GM23338 (cell line): ENCODE results near the gene CHD2. TPM values are rescaled to one million over a fixed set of nuclear protein-coding genes. Genes with fewer than 3 reads are reported as not detected.

Experiments used
- ATAC-seq: fragments of 200-7000 bp; cut with Tn5 transposase; 3 replicates; pipeline ENCODE4 v1.9.1; 2020
- DNase-seq: peaks from one replicate; pipeline ENCODE4 v3.0.0-alpha.2; 2015; ENCODE audit warnings: low spot score
- H2AFZ ChIP-seq: fragments of 200-600 bp; sonication (generic); 2 replicates; pipeline ENCODE4 v1.8.0; 2016; ENCODE audit warnings: antibody characterized with exemption, mild to moderate bottlenecking, moderate library complexity
- H3F3A ChIP-seq: fragments of 200-600 bp; sonication (generic); replicated peaks from 2 replicates; pipeline ENCODE4 v1.8.0; 2017; ENCODE audit warnings: antibody characterized with exemption, mixed run types, low read depth
- H3K27ac ChIP-seq: fragments of 200-600 bp; sonication (generic); 2 replicates; pipeline ENCODE4 v1.6.1; 2016; ENCODE audit warnings: low read depth
- H3K27me3 ChIP-seq: fragments of 200-600 bp; sonication (generic); 2 replicates; pipeline ENCODE4 v1.8.0; 2016; ENCODE audit warnings: mild to moderate bottlenecking, mixed run types, moderate library complexity; ENCODE audit not compliant: insufficient read depth
- H3K36me3 ChIP-seq: fragments of 200-600 bp; sonication (generic); 2 replicates; pipeline ENCODE4 v1.8.0; 2016; ENCODE audit warnings: mild to moderate bottlenecking; ENCODE audit not compliant: insufficient read depth
- H3K4me1 ChIP-seq: fragments of 200-600 bp; sonication (generic); 2 replicates; pipeline ENCODE4 v1.8.0; 2016; ENCODE audit warnings: mild to moderate bottlenecking, moderate library complexity; ENCODE audit not compliant: insufficient read depth
- H3K4me2 ChIP-seq: fragments of 200-600 bp; sonication (generic); 2 replicates; pipeline ENCODE4 v1.7.1; 2017; ENCODE audit warnings: mixed run types
- H3K4me3 ChIP-seq: fragments of 200-600 bp; sonication (generic); 2 replicates; pipeline ENCODE4 v1.6.1; 2016; ENCODE audit warnings: mixed run types
- H3K79me2 ChIP-seq: fragments of 200-600 bp; sonication (generic); replicated peaks from 2 replicates; pipeline ENCODE4 v1.8.0; 2017; ENCODE audit warnings: mild to moderate bottlenecking; ENCODE audit not compliant: insufficient read depth
- H3K9me2 ChIP-seq: fragments of 200-600 bp; sonication (generic); 2 replicates; pipeline ENCODE4 v1.8.0; 2017; ENCODE audit not compliant: insufficient read depth
- H4K20me1 ChIP-seq: fragments of 200-600 bp; sonication (generic); replicated peaks from 2 replicates; pipeline ENCODE4 v1.8.0; 2017; ENCODE audit warnings: mild to moderate bottlenecking; ENCODE audit not compliant: insufficient read depth
- H3K27ac Mint-ChIP-seq: 2 replicates; pipeline ENCODE4 v1.8.0; 2020; ENCODE audit warnings: inconsistent platforms, mild to moderate bottlenecking, moderate library complexity, mixed read lengths
- H3K27me3 Mint-ChIP-seq: 3 replicates; pipeline ENCODE4 v1.8.0; 2022; ENCODE audit warnings: low read depth, mild to moderate bottlenecking, moderate library complexity, mixed read lengths, inconsistent platforms; ENCODE audit not compliant: insufficient read depth, poor library complexity
- H3K36me3 Mint-ChIP-seq: 3 replicates; pipeline ENCODE4 v1.8.0; 2021; ENCODE audit warnings: low read depth, mild to moderate bottlenecking, inconsistent platforms, moderate library complexity, mixed read lengths
- H3K4me1 Mint-ChIP-seq: 3 replicates; pipeline ENCODE4 v1.8.0; 2020; ENCODE audit warnings: mild to moderate bottlenecking, inconsistent platforms, mixed read lengths
- H3K4me3 Mint-ChIP-seq: 3 replicates; pipeline ENCODE4 v1.8.0; 2021; ENCODE audit warnings: moderate library complexity, mild to moderate bottlenecking, inconsistent platforms, mixed read lengths
- H3K9me3 Mint-ChIP-seq: 3 replicates; pipeline ENCODE4 v1.8.0; 2020; ENCODE audit warnings: moderate library complexity, mild to moderate bottlenecking, inconsistent platforms, mixed read lengths
- polyA plus RNA-seq: library from polyadenylated mRNA; unstranded; fragments of >200 nt; fragmentation: Nextera tagmentation; extraction: Ambion mirVana; gene quantifications from 2 replicates; pipeline ENCODE4 v1.2.1, GENCODE V29; 2016
- total RNA-seq: library from RNA; depleted of rRNA; stranded (reverse); fragments of >200 nt; shearing (Covaris generic); gene quantifications from 2 replicates; pipeline ENCODE4 v1.2.3, GENCODE V29; 2014
- TF ChIP-seq, protein P1 (sequence below): fragments of 250-450 bp; sonication (Bioruptor Pico); IDR thresholded peaks from 2 replicates; pipeline ENCODE4 v1.5.0; 2020; ENCODE audit warnings: mild to moderate bottlenecking, moderate library complexity
- TF ChIP-seq, protein P2 (sequence below): IDR thresholded peaks from one replicate; pipeline ENCODE4 v1.6.1; 2018; ENCODE audit warnings: antibody characterized with exemption; ENCODE audit not compliant: unreplicated experiment

CHD2 gene
- total and polyA plus RNA-seq, 2 experiments from 2014 or later: 119 to 130 TPM

DNA sequence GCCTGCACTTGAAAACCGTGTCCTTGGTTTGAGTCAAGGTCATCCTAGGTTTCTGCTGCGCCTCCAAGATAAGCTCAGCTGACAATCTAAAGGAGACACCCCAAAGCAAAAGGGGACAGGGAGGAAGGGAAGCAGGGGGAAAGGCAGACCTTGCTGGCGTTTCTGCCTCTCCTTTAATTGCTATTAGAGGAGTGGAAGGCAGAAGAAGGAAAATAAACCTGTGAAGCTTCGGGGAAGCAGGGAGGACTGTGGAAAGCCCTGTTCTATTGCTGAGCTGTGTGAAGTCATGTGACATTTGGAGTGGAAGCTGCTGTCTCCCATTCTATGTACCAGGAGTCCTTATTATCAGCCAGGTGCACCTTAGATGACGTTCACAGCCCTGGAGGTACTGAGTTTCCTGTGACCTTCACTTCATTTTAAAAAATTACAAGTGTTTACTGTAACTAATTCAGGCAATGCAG is 21.5 kb upstream of the CHD2 start (continued):
- TF ChIP-seq, protein P1, sequence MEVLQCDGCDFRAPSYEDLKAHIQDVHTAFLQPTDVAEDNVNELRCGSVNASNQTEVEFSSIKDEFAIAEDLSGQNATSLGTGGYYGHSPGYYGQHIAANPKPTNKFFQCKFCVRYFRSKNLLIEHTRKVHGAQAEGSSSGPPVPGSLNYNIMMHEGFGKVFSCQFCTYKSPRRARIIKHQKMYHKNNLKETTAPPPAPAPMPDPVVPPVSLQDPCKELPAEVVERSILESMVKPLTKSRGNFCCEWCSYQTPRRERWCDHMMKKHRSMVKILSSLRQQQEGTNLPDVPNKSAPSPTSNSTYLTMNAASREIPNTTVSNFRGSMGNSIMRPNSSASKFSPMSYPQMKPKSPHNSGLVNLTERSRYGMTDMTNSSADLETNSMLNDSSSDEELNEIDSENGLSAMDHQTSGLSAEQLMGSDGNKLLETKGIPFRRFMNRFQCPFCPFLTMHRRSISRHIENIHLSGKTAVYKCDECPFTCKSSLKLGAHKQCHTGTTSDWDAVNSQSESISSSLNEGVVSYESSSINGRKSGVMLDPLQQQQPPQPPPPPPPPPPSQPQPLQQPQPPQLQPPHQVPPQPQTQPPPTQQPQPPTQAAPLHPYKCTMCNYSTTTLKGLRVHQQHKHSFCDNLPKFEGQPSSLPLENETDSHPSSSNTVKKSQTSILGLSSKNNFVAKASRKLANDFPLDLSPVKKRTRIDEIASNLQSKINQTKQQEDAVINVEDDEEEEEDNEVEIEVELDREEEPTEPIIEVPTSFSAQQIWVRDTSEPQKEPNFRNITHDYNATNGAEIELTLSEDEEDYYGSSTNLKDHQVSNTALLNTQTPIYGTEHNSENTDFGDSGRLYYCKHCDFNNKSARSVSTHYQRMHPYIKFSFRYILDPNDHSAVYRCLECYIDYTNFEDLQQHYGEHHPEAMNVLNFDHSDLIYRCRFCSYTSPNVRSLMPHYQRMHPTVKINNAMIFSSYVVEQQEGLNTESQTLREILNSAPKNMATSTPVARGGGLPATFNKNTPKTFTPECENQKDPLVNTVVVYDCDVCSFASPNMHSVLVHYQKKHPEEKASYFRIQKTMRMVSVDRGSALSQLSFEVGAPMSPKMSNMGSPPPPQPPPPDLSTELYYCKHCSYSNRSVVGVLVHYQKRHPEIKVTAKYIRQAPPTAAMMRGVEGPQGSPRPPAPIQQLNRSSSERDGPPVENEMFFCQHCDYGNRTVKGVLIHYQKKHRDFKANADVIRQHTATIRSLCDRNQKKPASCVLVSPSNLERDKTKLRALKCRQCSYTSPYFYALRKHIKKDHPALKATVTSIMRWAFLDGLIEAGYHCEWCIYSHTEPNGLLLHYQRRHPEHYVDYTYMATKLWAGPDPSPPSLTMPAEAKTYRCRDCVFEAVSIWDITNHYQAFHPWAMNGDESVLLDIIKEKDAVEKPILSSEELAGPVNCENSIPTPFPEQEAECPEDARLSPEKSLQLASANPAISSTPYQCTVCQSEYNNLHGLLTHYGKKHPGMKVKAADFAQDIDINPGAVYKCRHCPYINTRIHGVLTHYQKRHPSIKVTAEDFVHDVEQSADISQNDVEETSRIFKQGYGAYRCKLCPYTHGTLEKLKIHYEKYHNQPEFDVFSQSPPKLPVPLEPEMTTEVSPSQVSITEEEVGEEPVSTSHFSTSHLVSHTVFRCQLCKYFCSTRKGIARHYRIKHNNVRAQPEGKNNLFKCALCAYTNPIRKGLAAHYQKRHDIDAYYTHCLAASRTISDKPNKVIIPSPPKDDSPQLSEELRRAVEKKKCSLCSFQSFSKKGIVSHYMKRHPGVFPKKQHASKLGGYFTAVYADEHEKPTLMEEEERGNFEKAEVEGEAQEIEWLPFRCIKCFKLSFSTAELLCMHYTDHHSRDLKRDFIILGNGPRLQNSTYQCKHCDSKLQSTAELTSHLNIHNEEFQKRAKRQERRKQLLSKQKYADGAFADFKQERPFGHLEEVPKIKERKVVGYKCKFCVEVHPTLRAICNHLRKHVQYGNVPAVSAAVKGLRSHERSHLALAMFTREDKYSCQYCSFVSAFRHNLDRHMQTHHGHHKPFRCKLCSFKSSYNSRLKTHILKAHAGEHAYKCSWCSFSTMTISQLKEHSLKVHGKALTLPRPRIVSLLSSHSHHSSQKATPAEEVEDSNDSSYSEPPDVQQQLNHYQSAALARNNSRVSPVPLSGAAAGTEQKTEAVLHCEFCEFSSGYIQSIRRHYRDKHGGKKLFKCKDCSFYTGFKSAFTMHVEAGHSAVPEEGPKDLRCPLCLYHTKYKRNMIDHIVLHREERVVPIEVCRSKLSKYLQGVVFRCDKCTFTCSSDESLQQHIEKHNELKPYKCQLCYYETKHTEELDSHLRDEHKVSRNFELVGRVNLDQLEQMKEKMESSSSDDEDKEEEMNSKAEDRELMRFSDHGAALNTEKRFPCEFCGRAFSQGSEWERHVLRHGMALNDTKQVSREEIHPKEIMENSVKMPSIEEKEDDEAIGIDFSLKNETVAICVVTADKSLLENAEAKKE (CRISPR knock-in tag): no peak

DNA sequence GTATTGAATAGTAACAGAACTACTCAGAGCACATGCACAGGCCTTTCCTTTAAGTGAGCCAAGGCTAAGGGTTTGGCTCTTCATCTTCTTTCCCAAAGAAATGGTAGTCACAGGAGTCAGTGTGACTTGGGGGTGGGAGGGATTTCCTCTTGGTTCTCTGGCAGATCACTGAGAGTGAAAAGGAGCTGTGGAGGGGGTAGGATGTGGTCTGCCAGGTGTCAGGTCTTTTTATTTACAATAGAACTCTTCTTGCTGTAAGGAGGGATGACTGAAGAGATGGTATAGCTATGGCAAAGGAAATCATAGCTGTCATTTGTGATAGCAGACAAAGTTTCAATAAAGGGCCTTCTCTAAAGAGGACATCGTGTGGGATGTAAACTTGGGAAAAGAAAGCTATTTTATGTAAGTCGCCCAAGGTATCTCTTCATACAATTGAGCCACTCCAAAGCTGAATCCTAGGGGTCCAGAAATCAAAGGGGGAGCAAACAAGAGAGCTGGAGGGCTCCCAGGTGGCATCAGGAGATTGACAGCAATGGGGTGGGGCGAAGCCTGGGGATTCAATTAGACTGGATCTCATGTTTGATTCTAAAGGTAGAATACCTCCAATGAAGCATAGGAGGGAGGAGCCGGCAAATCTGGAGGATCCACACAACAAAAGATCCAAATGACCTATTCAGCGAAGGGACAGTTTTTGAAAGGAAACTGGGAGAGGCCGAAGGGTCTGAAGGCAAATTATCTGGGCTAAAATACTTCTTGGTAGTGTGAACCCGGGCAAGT is 20.0 kb upstream of the CHD2 start:
- H3K4me1 ChIP-seq: peaks cover 33% of the 10 kb centered on the region
- H3K27ac ChIP-seq: peak overlapping the region; percentile 89; the same call in 1 of the 2 replicates
- Mint-ChIP-seq H3K4me1 (peaks cover 40% of the 10 kb centered on the region), H3K36me3 (peaks cover 18% of the 10 kb centered on the region), H3K27me3 (peaks cover 31% of the 10 kb centered on the region), H3K4me3 (peak overlapping the region; percentile 0; the same call in 1 of the 3 replicates), H3K27ac (peak overlapping the region; percentile 78), H3K9me3 (peaks cover 2% of the 10 kb centered on the region; the same call in 2 of the 3 replicates)
- no peaks in the 10 kb centered on the region for H3K9me2 ChIP-seq
- peak overlapping the region; percentile 49; the same call in 1 of the 2 replicates for H2AFZ ChIP-seq
- H3F3A ChIP-seq: no peaks in the 10 kb centered on the region; the same call in 1 of the 2 replicates
- H3K4me2 ChIP-seq: 0 out of 2 replicates have a peak overlapping the region, but pooled peaks have one; percentile 0
- H3K4me3 ChIP-seq: no peak overlapping the region
- TF ChIP-seq, protein P2, sequence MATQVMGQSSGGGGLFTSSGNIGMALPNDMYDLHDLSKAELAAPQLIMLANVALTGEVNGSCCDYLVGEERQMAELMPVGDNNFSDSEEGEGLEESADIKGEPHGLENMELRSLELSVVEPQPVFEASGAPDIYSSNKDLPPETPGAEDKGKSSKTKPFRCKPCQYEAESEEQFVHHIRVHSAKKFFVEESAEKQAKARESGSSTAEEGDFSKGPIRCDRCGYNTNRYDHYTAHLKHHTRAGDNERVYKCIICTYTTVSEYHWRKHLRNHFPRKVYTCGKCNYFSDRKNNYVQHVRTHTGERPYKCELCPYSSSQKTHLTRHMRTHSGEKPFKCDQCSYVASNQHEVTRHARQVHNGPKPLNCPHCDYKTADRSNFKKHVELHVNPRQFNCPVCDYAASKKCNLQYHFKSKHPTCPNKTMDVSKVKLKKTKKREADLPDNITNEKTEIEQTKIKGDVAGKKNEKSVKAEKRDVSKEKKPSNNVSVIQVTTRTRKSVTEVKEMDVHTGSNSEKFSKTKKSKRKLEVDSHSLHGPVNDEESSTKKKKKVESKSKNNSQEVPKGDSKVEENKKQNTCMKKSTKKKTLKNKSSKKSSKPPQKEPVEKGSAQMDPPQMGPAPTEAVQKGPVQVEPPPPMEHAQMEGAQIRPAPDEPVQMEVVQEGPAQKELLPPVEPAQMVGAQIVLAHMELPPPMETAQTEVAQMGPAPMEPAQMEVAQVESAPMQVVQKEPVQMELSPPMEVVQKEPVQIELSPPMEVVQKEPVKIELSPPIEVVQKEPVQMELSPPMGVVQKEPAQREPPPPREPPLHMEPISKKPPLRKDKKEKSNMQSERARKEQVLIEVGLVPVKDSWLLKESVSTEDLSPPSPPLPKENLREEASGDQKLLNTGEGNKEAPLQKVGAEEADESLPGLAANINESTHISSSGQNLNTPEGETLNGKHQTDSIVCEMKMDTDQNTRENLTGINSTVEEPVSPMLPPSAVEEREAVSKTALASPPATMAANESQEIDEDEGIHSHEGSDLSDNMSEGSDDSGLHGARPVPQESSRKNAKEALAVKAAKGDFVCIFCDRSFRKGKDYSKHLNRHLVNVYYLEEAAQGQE: no peak
- H4K20me1 ChIP-seq: no peaks in the 10 kb centered on the region
- no peaks in the 10 kb centered on the region for H3K27me3 ChIP-seq
- ATAC-seq (no peak), DNase-seq (no peak)
- H3K79me2 ChIP-seq: peaks cover 22% of the 10 kb centered on the region
- no peaks in the 10 kb centered on the region for H3K36me3 ChIP-seq
